Sigmoid colon (tissue), 4 donors: Measurements from ENCODE around the gene PODNL1.

Source experiments
- CTCF ChIP-seq, 4 experiments: fragments of 450-650 bp in 3 of 4; fragments of 200-600 bp in 1 of 4; IDR thresholded peaks; one replicate each; pipeline ENCODE4 v1.5.1; 2016 to 2019; ENCODE audit warnings: antibody characterized with exemption in 4 of 4, mild to moderate bottlenecking in 3 of 4, moderate library complexity in 2 of 4
- EP300 ChIP-seq, 4 donors: sonication (generic); formaldehyde crosslinking; IDR thresholded peaks; one replicate each; pipeline ENCODE4 v1.6.1; 2017; ENCODE audit warnings: antibody characterized with exemption in 4 of 4

GRCh38 chr19:13951043-13951442 lies 12.8 kb upstream of the PODNL1 start:
- TF ChIP-seq CTCF (IDR thresholded peaks at IDR 0.05) (no peak), EP300 (IDR thresholded peaks at IDR 0.05) (no peak)
